Mesendoderm (in vitro differentiated cells): ENCODE results near the gene ATXN7L2.

Experiments
- DNase-seq: peaks from one replicate; pipeline ENCODE4 v3.0.0; 2013
- H2AK5ac ChIP-seq: 2 replicates; pipeline ENCODE4 v1.6.1; 2013; ENCODE audit warnings: low read length, inconsistent platforms
- H2BK120ac ChIP-seq: 2 replicates; pipeline ENCODE4 v1.6.1; 2013; ENCODE audit warnings: low read depth, mild to moderate bottlenecking, low read length, moderate library complexity, mixed read lengths
- H2BK15ac ChIP-seq: replicated peaks from 2 replicates; pipeline ENCODE4 v1.6.1; 2013; ENCODE audit warnings: low read depth, mild to moderate bottlenecking, moderate library complexity
- H2BK5ac ChIP-seq: 2 replicates; pipeline ENCODE4 v1.6.1; 2013; ENCODE audit warnings: low read length, inconsistent platforms
- H3K18ac ChIP-seq: 2 replicates; pipeline ENCODE4 v1.6.1; 2013; ENCODE audit warnings: mild to moderate bottlenecking, low read length, mixed read lengths
- H3K23ac ChIP-seq: one replicate; pipeline ENCODE4 v1.6.1; 2013; ENCODE audit warnings: low read length
- H3K27ac ChIP-seq: 2 replicates; pipeline ENCODE4 v1.5.1; 2013; ENCODE audit warnings: low read depth, mild to moderate bottlenecking, inconsistent platforms, low read length, moderate library complexity
- H3K27me3 ChIP-seq: 2 replicates; pipeline ENCODE4 v1.6.1; 2013; ENCODE audit warnings: low read length, control low read depth, mild to moderate bottlenecking, inconsistent platforms; ENCODE audit not compliant: insufficient read depth, poor library complexity
- H3K36me3 ChIP-seq: 2 replicates; pipeline ENCODE4 v1.6.1; 2013; ENCODE audit warnings: low read length, inconsistent platforms; ENCODE audit not compliant: control insufficient read depth, insufficient read depth
- H3K4ac ChIP-seq: one replicate; pipeline ENCODE4 v1.6.1; 2013; ENCODE audit warnings: low read depth, mild to moderate bottlenecking, low read length, moderate library complexity
- H3K4me1 ChIP-seq: 2 replicates; pipeline ENCODE4 v1.6.1; 2013; ENCODE audit warnings: low read depth, low read length, inconsistent platforms; ENCODE audit not compliant: control insufficient read depth
- H3K4me2 ChIP-seq: 2 replicates; pipeline ENCODE4 v1.6.1; 2013; ENCODE audit warnings: low read length
- H3K4me3 ChIP-seq: 2 replicates; pipeline ENCODE4 v1.5.1; 2013; ENCODE audit warnings: mild to moderate bottlenecking, low read length
- H3K56ac ChIP-seq: one replicate; pipeline ENCODE4 v1.6.1; 2013; ENCODE audit warnings: low read length
- H3K79me1 ChIP-seq: 2 replicates; pipeline ENCODE4 v1.6.1; 2013; ENCODE audit warnings: low read length, inconsistent platforms
- H3K79me2 ChIP-seq: 2 replicates; pipeline ENCODE4 v1.6.1; 2013; ENCODE audit warnings: mild to moderate bottlenecking, low read length; ENCODE audit not compliant: control insufficient read depth, insufficient read depth
- H3K9ac ChIP-seq: 2 replicates; pipeline ENCODE4 v1.6.1; 2013; ENCODE audit warnings: low read length, inconsistent platforms
- H4K5ac ChIP-seq: one replicate; pipeline ENCODE4 v1.6.1; 2013; ENCODE audit warnings: low read length
- H4K8ac ChIP-seq: one replicate; pipeline ENCODE4 v1.6.1; 2013; ENCODE audit warnings: low read depth, mild to moderate bottlenecking, control low read depth, low read length, moderate library complexity
- WGBS: extraction: QIAGEN DNeasy Blood & Tissue Kit; methylation state at CpG from one replicate; pipeline ENCODE4 v1.1.7; 2013; ENCODE audit warnings: low lambda C conversion rate, missing lambda C conversion rate; ENCODE audit not compliant: insufficient coverage; ENCODE audit errors: extremely low coverage; 5-methylcytosine and 5-hydroxymethylcytosine counted together

Gene ATXN7L2

GRCh38 chr1:109523706-109524105, 40.0 kb downstream of the ATXN7L2 start:
- Histone ChIP-seq H2AK5ac (no peak overlapping the region), H2BK120ac (no peak overlapping the region), H3K4ac (no peak overlapping the region), H3K23ac (no peak overlapping the region), H3K56ac (no peak overlapping the region), H3K4me3 (no peak overlapping the region), H4K5ac (no peak overlapping the region), H3K27me3 (no peaks in the 10 kb centered on the region), H4K8ac (no peak overlapping the region), H3K79me2 (no peaks in the 10 kb centered on the region), H2BK5ac (no peak overlapping the region), H3K18ac (no peak overlapping the region), H3K4me2 (no peak overlapping the region), H3K4me1 (no peaks in the 10 kb centered on the region), H3K27ac (no peak overlapping the region), H3K9ac (no peak overlapping the region), H3K36me3 (no peaks in the 10 kb centered on the region), H2BK15ac (no peak overlapping the region), H3K79me1 (no peaks in the 10 kb centered on the region)
- DNase-seq: no peak
- WGBS: no CpG with 5 or more reads among the region's 2 CpGs

- Histone ChIP-seq H3K27me3 (no peaks in the 10 kb centered on the region), H3K27ac (no peak overlapping the region)
Measured at GRCh38 chr1:109527098-109527811, 43.5 kb downstream of the ATXN7L2 start.

GRCh38 chr1:109527846-109528695, 44.4 kb downstream of the ATXN7L2 start:
- Histone ChIP-seq H3K27ac (no peak overlapping the region), H4K8ac (no peak overlapping the region), H3K23ac (no peak overlapping the region), H3K79me1 (no peaks in the 10 kb centered on the region), H3K4me1 (no peaks in the 10 kb centered on the region), H3K4ac (no peak overlapping the region), H3K56ac (no peak overlapping the region), H3K36me3 (no peaks in the 10 kb centered on the region), H3K9ac (no peak overlapping the region), H3K79me2 (no peaks in the 10 kb centered on the region), H3K18ac (no peak overlapping the region), H4K5ac (no peak overlapping the region), H2BK120ac (no peak overlapping the region), H3K4me3 (no peak overlapping the region), H3K4me2 (no peak overlapping the region), H2AK5ac (no peak overlapping the region), H2BK5ac (no peak overlapping the region), H2BK15ac (no peak overlapping the region), H3K27me3 (no peaks in the 10 kb centered on the region)
- DNase-seq: no peak
- no CpG with 5 or more reads among the region's 9 CpGs for WGBS

More at GRCh38 chr1:109527098-109527811, 43.5 kb downstream of the ATXN7L2 start:
- Histone ChIP-seq H3K79me1 (no peaks in the 10 kb centered on the region), H3K9ac (no peak overlapping the region), H2BK5ac (no peak overlapping the region), H2BK15ac (no peak overlapping the region), H4K5ac (no peak overlapping the region), H2BK120ac (no peak overlapping the region), H3K56ac (no peak overlapping the region), H3K23ac (no peak overlapping the region), H3K36me3 (no peaks in the 10 kb centered on the region), H3K4ac (no peak overlapping the region), H4K8ac (no peak overlapping the region), H3K18ac (no peak overlapping the region), H3K4me1 (no peaks in the 10 kb centered on the region), H3K4me3 (no peak overlapping the region), H2AK5ac (no peak overlapping the region), H3K4me2 (no peak overlapping the region), H3K79me2 (no peaks in the 10 kb centered on the region)
- no peak for DNase-seq
- WGBS: no CpG with 5 or more reads among the region's 14 CpGs

- H3K56ac ChIP-seq: no peak overlapping the region
- H3K79me1 ChIP-seq: no peaks in the 10 kb centered on the region
- no peak overlapping the region for H3K23ac ChIP-seq
- no peak for DNase-seq
- no peak overlapping the region for H2AK5ac ChIP-seq
- H3K9ac ChIP-seq: no peak overlapping the region
- H3K4me2 ChIP-seq: no peak overlapping the region
- no peak overlapping the region for H3K4me3 ChIP-seq
- H3K27me3 ChIP-seq: no peaks in the 10 kb centered on the region
- no peak overlapping the region for H2BK120ac ChIP-seq
- no peak overlapping the region for H3K27ac ChIP-seq
- H2BK15ac ChIP-seq: no peak overlapping the region
- no peak overlapping the region for H3K4ac ChIP-seq
- no peak overlapping the region for H3K18ac ChIP-seq
- H2BK5ac ChIP-seq: no peak overlapping the region
- H3K79me2 ChIP-seq: no peaks in the 10 kb centered on the region
- no CpG with 5 or more reads among the region's 3 CpGs for WGBS
- no peaks in the 10 kb centered on the region for H3K4me1 ChIP-seq
- H4K5ac ChIP-seq: no peak overlapping the region
- no peak overlapping the region for H4K8ac ChIP-seq
- H3K36me3 ChIP-seq: no peaks in the 10 kb centered on the region
Measured at GRCh38 chr1:109528712-109529111, 45.0 kb downstream of the ATXN7L2 start.

GRCh38 chr1:109529881-109530456, 46.3 kb downstream of the ATXN7L2 start:
- H3K9ac ChIP-seq: no peak overlapping the region
- H2BK120ac ChIP-seq: no peak overlapping the region
- H2AK5ac ChIP-seq: no peak overlapping the region
- H3K79me1 ChIP-seq: no peaks in the 10 kb centered on the region
- no peak overlapping the region for H3K27ac ChIP-seq
- H3K4ac ChIP-seq: no peak overlapping the region
- no peak overlapping the region for H2BK5ac ChIP-seq
- no peak overlapping the region for H3K4me2 ChIP-seq
- H4K5ac ChIP-seq: no peak overlapping the region
- no peak overlapping the region for H3K56ac ChIP-seq
- H4K8ac ChIP-seq: no peak overlapping the region
- no peak overlapping the region for H3K4me3 ChIP-seq
- no peak overlapping the region for H2BK15ac ChIP-seq
- no peaks in the 10 kb centered on the region for H3K79me2 ChIP-seq
- WGBS: no CpG with 5 or more reads among the region's 8 CpGs
- H3K18ac ChIP-seq: no peak overlapping the region
- no peak for DNase-seq
- no peaks in the 10 kb centered on the region for H3K27me3 ChIP-seq
- H3K23ac ChIP-seq: no peak overlapping the region
- H3K36me3 ChIP-seq: no peaks in the 10 kb centered on the region
- no peaks in the 10 kb centered on the region for H3K4me1 ChIP-seq
